ENCODE data around the gene KIF20A. TPM values are rescaled to one million over a fixed set of nuclear protein-coding genes. Genes with fewer than 3 reads are reported as not detected.

Gene KIF20A
- total RNA-seq, 1 donor = 24.7 TPM

- H3K4me3 ChIP-seq (ENCODE audit: low read depth, low read length) = peak overlapping the region; percentile 100
- TF ChIP-seq, protein P1, sequence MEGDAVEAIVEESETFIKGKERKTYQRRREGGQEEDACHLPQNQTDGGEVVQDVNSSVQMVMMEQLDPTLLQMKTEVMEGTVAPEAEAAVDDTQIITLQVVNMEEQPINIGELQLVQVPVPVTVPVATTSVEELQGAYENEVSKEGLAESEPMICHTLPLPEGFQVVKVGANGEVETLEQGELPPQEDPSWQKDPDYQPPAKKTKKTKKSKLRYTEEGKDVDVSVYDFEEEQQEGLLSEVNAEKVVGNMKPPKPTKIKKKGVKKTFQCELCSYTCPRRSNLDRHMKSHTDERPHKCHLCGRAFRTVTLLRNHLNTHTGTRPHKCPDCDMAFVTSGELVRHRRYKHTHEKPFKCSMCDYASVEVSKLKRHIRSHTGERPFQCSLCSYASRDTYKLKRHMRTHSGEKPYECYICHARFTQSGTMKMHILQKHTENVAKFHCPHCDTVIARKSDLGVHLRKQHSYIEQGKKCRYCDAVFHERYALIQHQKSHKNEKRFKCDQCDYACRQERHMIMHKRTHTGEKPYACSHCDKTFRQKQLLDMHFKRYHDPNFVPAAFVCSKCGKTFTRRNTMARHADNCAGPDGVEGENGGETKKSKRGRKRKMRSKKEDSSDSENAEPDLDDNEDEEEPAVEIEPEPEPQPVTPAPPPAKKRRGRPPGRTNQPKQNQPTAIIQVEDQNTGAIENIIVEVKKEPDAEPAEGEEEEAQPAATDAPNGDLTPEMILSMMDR (IDR thresholded peaks at IDR 0.05; ENCODE audit: insufficient read depth, low read length) = no peak
- DNase-seq (ENCODE audit: low read depth) = no peak
Measured at GRCh38 chr5:138212828-138213160, 33.9 kb downstream of the KIF20A start.

- peak; percentile 98 for DNase-seq (ENCODE audit: low read depth)
- TF ChIP-seq, protein P1 (IDR thresholded peaks at IDR 0.05; ENCODE audit: insufficient read depth, low read length) = no peak
- H3K4me3 ChIP-seq (ENCODE audit: low read depth, low read length) = peak within 1 kb of the TSS; percentile 100
Measured at GRCh38 chr5:138213161-138214029, 34.5 kb downstream of the KIF20A start, which contains the start of gene CDC23. Gene CDC23, minus strand, starts transcription at chr5:138213323. Its CDS starts 11 bp downstream, at chr5:138213312.

GRCh38 chr5:138216799-138217198 is 37.9 kb downstream of the KIF20A start:
- H3K4me3 ChIP-seq (ENCODE audit: low read depth, low read length) = no peak overlapping the region
- TF ChIP-seq, protein P1 (IDR thresholded peaks at IDR 0.05; ENCODE audit: insufficient read depth, low read length) = no peak
- DNase-seq (ENCODE audit: low read depth) = no peak

- no peak overlapping the region for H3K4me3 ChIP-seq (ENCODE audit: low read depth, low read length)
- TF ChIP-seq, protein P1 (IDR thresholded peaks at IDR 0.05; ENCODE audit: insufficient read depth, low read length) = no peak
- DNase-seq (ENCODE audit: low read depth) = no peak
Measured at GRCh38 chr5:138223532-138223931, 44.6 kb downstream of the KIF20A start.

DNA sequence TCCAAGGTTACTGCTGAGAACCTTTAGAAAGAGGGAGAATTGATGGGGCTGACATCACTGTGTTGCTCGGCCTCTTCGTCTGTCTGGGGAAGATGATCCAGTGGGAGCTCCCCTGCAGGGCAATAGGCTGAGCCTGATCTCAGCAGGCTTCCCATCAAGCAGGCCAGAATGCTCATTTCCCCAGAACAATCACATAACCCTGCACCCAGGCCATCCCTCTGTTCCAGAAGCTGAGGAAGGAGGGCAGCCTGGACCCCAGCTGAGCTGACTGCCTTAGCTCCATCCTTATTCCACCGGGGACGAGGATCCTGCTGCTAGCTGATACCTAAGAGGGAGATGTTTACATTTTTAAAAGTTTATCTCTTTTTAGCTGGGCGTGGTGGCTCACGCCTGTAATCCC is 45.8 kb downstream of the KIF20A start:
- TF ChIP-seq, protein P1 (IDR thresholded peaks at IDR 0.05; ENCODE audit: insufficient read depth, low read length) = no peak
- DNase-seq (ENCODE audit: low read depth) = no peak
- no peak overlapping the region for H3K4me3 ChIP-seq (ENCODE audit: low read depth, low read length)

DNA sequence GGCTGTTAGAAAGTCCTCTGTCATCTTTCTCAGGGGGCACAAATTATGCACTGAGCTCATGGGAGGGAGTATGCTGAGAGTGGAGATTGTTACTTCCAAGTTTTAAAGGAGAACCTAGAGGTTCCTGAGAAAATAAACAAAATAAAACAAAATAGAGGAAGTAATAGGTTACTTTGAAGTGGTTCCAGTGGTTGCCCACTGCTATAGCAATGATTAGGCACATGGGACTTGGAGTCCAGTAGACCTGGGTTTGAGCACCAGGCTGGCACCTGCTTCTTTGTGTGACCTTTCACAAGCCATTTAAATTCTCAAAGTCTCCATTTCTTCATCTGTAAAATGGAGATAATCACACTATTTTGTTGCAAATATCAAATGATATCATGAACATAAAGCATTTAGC is 48.0 kb downstream of the KIF20A start:
- TF ChIP-seq, protein P1 (IDR thresholded peaks at IDR 0.05; ENCODE audit: insufficient read depth, low read length) = no peak

More for the DNA sequence above, 48.0 kb downstream of the KIF20A start:
- no peak for DNase-seq (ENCODE audit: low read depth)
- no peak overlapping the region for H3K4me3 ChIP-seq (ENCODE audit: low read depth, low read length)

Data from fibroblast of the aortic adventitia (primary cell).